Stimulated activated CD4-positive, alpha-beta T cell treated with anti-CD3 and anti-CD28 coated beads, TNF-alpha, amount 100 ng/mL, for 4 hours (primary cell): ENCODE measurements around the gene PILRA.

Experiments
- DNase-seq, 3 experiments: peaks; one replicate each; pipeline ENCODE4 v3.0.0-alpha.2; 2020; ENCODE audit warnings: low read depth in 3 of 3

Gene PILRA

GRCh38 chr7:100407285-100408180 lies 34.2 kb downstream of the PILRA start:
- DNase-seq: peak in 1 of 3 experiments; percentile 32

DNA sequence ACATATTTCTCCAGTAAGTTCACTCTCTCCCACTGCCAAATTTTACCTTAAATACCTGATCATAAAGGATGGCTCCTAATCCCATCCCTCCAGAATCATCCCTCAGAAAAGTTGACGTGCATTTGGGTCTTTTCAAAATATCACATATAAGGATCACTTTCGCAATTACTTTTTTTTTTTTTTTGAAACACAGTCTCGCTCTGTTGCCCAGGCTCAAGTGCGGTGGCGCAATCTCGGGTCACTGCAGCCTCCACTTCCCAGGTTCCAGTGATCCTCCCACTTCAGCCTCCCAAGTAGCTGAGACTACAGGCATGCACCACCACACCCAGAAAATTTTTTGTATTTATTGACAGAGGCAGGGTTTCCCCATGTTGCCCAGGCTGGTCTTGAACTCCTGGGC lies 37.8 kb downstream of the PILRA start:
- no peak for DNase-seq

GRCh38 chr7:100413346-100413745 lies 40.1 kb downstream of the PILRA start:
- no peak for DNase-seq

DNA sequence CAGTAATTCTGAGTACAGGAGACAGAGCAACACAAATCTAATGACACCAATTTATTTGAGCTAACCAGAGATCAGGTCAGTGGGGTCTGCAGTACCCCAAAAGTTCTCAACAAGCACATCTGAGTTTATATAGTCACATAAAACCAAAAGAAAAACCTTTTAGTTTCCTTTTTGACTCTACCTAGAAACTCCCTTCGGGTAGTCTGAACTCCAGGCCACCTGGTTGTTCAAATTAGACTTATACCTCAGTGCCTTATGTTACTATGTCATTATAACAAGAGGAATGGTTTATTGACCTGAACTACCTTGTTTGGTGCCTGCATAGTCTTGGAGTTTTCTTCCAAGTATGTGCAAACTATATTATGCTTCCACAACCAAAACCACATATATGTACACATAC lies 40.6 kb downstream of the PILRA start:
- no peak for DNase-seq

DNA sequence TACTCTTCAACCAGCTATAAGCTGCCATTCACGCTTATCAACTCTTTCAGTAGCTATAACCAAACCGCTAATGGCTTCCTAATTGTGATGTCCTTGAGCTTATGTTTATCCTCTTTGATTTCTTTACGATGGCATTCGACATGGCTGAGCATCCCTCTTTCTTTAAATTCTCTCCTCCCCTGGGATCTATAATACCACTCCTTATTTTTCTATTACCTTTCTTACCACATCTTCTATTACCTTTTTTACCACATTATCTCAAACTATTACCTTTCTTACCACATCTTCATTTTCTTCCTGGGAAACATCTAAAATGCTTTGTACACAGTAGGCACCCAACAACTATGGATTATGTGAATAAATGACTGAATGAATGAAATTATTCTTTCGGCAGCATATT lies 42.2 kb downstream of the PILRA start:
- DNase-seq: no peak

DNA sequence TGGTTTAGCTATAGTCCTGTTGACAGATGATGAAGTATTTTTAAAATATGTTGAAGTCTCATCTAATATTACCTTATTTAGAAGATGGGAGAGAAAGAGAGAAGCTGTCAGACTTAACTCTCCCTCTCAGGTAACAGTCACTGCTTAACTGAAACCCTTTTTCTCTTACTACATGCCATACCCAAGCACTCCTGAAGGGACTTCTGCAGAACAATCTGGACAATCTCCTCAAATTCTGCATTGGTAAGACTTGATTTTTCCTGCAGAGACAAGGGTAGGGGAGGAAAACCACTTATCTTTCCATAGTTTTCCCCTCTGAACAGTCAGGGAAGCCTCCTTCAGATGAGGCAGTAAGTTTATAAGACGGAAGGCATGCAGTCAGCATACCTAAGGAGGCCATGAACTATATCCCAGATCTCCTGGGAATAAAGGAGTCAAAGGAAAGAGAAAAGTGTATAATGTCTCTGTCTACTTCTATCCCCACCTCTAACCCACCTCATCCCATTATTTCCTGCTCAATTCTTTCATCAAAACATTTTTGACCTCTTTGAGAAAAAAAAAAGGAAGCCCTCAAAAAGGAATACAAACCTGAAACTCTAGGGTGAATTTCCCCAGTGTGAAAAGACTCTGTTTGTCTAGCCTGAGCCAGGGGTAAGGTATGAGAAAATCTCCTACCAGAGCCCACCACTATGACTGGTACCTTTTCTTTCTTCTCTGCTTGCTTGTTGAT lies 45.8 kb downstream of the PILRA start:
- DNase-seq: no peak

DNA sequence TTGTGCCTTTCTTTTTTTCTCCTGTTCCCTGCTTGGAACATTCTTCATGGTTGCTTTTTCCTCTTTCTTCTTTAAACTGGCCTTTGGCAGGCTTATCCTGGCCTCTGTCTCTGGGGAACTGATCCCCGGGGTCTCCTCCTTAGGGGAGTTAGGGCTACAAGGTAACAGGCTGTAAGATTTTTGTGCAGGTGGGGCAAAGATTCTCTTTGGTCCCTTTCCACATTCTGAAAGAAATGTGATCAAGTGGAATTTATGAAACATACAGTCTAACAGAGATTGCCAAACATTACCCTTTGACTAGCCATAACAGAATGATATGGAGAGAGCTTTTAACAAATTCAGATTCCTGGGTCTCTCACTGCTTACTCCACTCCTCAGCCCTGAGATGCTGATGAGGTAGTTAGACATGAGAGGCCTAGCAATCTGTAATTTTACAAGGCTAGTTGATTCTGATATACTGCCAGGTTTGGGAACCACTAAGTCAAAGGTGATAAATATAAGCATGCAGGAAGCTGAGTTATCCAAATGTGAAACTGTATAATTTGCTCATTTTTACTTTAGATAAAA lies 46.5 kb downstream of the PILRA start:
- no peak for DNase-seq

GRCh38 chr7:100423315-100423714 lies 50.0 kb downstream of the PILRA start:
- DNase-seq: no peak

GRCh38 chr7:100425347-100425746 lies 52.1 kb downstream of the PILRA start:
- no peak for DNase-seq

GRCh38 chr7:100426516-100426915 lies 53.2 kb downstream of the PILRA start:
- DNase-seq: no peak

DNA sequence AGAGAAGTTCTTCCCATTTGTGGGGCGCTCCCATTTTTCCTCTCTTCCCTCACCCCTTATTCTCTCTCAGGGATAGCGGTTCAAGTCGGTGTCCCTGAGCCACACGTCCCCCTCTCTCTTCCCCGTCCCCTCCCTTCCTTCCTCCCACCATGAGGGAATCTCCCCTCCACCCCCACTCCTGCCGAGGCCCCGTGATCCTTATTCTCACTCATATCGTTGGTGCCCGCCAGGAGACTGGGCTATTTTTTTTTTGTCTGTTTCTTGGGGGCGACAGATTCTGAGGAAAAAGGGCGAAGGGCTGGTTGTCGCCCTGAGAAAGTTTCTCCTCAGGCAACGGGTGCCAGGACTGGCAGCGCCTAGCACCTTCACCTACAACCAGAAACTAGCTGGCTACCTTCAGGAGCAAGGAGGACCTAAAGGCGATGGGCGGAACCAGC lies 54.5 kb downstream of the PILRA start:
- no peak for DNase-seq

- peak; percentile 96 to 97 (median 97) for DNase-seq
Measured at GRCh38 chr7:100428199-100428966, 55.1 kb downstream of the PILRA start, which contains the start of gene ZCWPW1. TSS of gene ZCWPW1 (minus strand) at chr7:100428703. CDS start at chr7:100420649, 8,054 bp downstream.

- peak; percentile 100 for DNase-seq
Measured at GRCh38 chr7:100428967-100429636, 55.8 kb downstream of the PILRA start.

GRCh38 chr7:100429637-100430492 lies 56.6 kb downstream of the PILRA start, which contains the start of gene MEPCE:
TSS of gene MEPCE (plus strand) at chr7:100429831. CDS start at chr7:100430019, 188 bp downstream.
- DNase-seq: peak; percentile 93 to 98 (median 95)

DNA sequence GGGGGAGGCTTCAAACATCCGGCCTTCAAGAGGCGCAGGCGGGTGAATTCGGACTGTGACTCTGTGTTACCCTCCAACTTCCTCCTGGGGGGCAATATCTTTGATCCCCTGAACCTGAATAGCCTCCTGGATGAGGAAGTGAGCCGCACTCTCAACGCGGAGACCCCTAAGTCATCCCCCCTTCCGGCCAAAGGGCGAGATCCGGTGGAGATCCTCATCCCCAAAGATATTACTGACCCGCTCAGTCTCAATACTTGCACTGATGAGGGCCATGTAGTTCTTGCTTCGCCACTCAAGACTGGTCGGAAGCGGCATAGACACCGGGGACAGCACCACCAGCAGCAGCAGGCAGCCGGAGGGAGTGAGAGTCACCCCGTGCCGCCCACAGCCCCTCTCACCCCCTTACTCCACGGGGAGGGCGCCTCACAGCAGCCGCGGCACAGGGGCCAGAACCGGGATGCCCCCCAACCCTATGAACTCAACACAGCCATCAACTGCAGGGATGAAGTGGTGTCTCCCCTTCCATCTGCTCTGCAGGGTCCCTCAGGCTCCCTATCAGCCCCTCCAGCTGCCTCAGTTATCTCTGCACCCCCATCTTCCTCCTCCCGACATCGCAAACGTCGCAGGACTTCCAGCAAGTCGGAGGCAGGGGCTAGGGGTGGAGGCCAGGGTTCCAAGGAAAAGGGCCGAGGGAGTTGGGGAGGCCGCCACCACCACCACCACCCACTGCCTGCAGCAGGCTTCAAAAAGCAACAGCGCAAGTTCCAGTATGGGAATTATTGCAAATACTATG lies 57.4 kb downstream of the PILRA start:
- DNase-seq: peak in 1 of 3 experiments; percentile 31

- DNase-seq: no peak
Measured at GRCh38 chr7:100431286-100431735, 58.0 kb downstream of the PILRA start.

- no peak for DNase-seq
Measured at GRCh38 chr7:100432053-100432452, 58.8 kb downstream of the PILRA start.

DNA sequence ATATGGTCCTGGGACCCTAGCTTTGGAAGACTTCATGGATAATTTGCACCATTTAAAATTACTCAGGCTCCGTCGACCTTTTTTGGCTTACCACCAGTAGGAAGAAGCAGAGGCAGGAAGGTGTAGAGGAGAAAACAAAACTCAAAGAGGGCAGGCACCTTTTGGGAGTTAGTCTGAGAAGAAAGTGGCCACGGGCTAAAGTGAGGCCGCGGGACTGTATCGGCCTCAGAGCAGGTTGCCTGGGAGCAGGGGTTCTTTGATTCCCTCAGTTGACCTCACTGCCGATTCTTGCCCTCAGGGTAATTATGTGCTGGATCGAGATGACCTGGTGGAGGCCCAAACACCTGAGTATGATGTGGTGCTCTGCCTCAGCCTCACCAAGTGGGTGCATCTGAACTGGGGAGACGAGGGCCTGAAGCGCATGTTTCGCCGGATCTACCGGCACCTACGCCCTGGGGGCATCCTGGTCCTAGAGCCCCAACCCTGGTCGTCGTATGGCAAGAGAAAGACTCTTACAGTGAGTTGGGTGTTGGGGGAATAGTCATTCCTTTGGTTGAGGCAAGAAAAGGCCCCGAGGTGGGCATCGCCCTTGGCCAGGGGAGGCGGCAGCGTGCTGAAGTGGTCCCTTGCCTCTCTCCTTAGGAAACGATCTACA lies 59.5 kb downstream of the PILRA start:
- no peak for DNase-seq

GRCh38 chr7:100433276-100433591 lies 59.9 kb downstream of the PILRA start:
- DNase-seq: no peak
